IPS-15b (cell line): ENCODE data around the gene ITGA1.

Experiments used
- H3K27me3 ChIP-seq: one replicate; pipeline ENCODE4 v1.6.1; 2013; ENCODE audit warnings: low read length; ENCODE audit not compliant: control insufficient read depth, insufficient read depth
- H3K36me3 ChIP-seq: one replicate; pipeline ENCODE4 v1.6.1; 2013; ENCODE audit warnings: low read length; ENCODE audit not compliant: control insufficient read depth, insufficient read depth
- H3K4me1 ChIP-seq: one replicate; pipeline ENCODE4 v1.6.1; 2013; ENCODE audit warnings: mild to moderate bottlenecking, low read length; ENCODE audit not compliant: control insufficient read depth, insufficient read depth
- H3K4me3 ChIP-seq: one replicate; pipeline ENCODE4 v1.5.1; 2013; ENCODE audit warnings: low read depth, low read length
- H3K9ac ChIP-seq: one replicate; pipeline ENCODE4 v1.6.1; 2013; ENCODE audit warnings: low read depth, mild to moderate bottlenecking, low read length
- H3K9me3 ChIP-seq: one replicate; pipeline ENCODE4 v1.6.1; 2013; ENCODE audit warnings: mild to moderate bottlenecking, low read length; ENCODE audit not compliant: control insufficient read depth, insufficient read depth

The ITGA1 gene

DNA sequence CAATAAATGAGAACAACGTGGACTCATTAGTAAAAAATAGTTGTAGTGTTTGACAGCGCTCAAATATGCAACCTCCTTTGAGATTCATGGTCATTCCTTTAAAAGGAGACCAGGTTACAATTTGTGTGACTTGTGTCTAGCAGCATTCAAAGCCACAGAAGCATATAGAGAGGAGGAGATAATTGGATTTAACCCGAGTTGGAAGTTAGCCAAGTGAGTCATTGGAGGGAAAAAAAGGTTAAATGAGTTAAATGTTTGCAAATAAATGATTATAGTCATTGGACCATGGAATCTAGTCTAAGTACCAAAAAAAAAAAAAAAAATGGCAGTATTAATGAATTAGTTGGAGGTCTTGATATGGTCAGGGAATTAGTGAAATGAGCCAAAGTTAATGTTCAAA lies 90.9 kb downstream of the ITGA1 start:
- no peaks in the 10 kb centered on the region for H3K9me3 ChIP-seq
- H3K4me1 ChIP-seq, result no peaks in the 10 kb centered on the region
- H3K9ac ChIP-seq, result no peak overlapping the region
- H3K36me3 ChIP-seq, result no peaks in the 10 kb centered on the region
- H3K27me3 ChIP-seq, result no peaks in the 10 kb centered on the region
- no peak overlapping the region for H3K4me3 ChIP-seq

DNA sequence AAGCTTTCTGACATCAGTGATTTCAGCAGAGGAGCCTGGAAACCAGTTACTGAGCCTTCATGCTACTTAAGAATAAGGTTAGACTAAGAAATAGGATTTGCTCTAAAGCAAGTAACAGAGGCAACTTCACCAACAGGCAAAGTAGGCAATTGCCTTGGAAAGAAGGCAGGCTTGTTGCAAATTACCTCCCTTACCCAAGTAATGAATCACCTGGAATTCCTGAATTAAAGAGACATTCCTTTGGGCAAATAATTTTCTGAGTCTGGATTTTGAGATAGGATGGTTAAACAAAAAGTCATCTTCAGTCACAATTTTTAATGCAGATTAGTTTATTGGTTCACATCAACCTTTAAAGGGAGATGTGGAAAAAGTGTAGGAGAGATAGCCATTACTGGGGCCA lies 92.8 kb downstream of the ITGA1 start:
- no peak overlapping the region for H3K4me3 ChIP-seq
- no peaks in the 10 kb centered on the region for H3K36me3 ChIP-seq
- no peaks in the 10 kb centered on the region for H3K9me3 ChIP-seq
- no peak overlapping the region for H3K9ac ChIP-seq
- no peaks in the 10 kb centered on the region for H3K27me3 ChIP-seq
- no peaks in the 10 kb centered on the region for H3K4me1 ChIP-seq

DNA sequence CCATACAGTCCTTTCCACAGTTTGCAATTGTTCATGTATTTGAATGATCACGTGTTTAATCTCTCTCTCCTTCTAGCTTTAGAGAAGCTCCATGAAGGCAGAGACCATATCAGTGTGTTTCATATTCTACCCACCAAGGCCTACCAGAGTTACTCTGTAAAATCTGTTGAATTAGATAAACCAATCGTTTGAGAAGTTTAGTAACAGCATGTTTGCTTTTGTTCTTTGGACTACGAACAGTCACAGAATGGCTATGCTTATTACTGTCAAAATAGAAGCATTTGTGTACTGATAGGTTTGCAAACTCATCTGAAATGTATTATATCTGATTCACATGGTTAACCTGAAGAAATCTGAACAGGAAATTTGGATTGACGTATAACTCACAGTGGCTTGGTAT lies 93.8 kb downstream of the ITGA1 start:
- no peaks in the 10 kb centered on the region for H3K36me3 ChIP-seq
- no peaks in the 10 kb centered on the region for H3K27me3 ChIP-seq
- H3K4me3 ChIP-seq, result no peak overlapping the region
- no peak overlapping the region for H3K9ac ChIP-seq
- H3K4me1 ChIP-seq, result no peaks in the 10 kb centered on the region
- H3K9me3 ChIP-seq, result no peaks in the 10 kb centered on the region

DNA sequence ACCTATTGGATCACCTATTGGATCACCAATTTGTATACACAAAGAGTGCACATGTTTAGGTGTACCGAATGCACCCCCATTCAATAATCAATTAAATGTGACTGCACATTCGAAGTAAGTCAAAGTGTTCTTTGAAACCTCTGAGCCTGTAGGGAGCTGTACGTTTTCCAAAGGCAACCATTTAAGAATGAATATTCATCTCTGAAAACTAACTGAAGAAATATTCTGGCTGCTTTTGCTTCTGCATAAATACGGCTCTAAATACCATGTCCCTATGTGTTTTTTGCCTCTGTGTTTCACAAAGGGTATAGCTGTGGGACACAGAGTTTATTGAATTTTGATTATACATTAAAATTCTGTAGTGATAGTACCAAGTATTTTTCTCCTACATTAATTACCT lies 95.4 kb downstream of the ITGA1 start:
- Histone ChIP-seq H3K36me3 (no peaks in the 10 kb centered on the region), H3K9ac (no peak overlapping the region), H3K9me3 (no peaks in the 10 kb centered on the region), H3K4me3 (no peak overlapping the region), H3K27me3 (no peaks in the 10 kb centered on the region), H3K4me1 (no peaks in the 10 kb centered on the region)

DNA sequence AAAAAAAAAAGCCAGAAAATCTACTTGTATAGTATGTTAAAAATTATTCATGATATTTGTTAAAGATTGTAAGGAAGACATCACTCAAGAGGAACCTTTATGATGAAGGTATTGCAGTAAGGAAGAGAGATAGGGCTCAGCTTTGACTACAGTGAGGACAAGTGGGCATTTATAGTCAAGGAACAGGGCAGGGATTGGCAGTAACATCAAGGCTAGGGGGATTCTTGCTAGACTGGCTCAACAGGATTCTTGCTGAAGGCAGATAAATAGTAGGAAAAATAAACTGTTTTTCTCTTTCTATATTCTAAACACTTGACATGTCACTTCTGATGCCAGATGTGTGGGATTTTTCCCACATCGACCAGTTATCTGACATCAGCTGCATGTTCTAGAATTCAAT lies 96.7 kb downstream of the ITGA1 start:
- H3K27me3 ChIP-seq, result no peaks in the 10 kb centered on the region
- no peaks in the 10 kb centered on the region for H3K9me3 ChIP-seq

DNA sequence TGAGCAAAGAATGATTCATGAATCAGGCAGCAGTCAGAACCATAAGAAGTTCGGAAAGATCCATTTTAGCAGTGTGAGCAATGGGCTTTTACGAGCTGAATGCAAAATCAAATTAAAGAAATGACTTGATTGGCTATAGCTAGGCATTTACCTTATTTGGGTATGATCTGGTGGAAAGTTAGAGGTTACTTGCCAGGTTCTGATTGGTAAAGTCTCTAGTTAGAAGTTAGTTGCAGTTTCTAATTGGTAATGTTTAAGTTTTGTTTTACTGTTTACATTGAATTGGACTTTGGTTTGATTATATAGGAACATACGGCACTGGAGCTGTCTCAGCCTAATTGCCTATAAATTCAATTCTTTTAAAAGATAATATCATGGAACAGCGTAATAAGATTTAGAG lies 97.9 kb downstream of the ITGA1 start:
- Histone ChIP-seq H3K36me3 (no peaks in the 10 kb centered on the region), H3K9ac (no peak overlapping the region), H3K4me3 (no peak overlapping the region), H3K9me3 (no peaks in the 10 kb centered on the region), H3K27me3 (no peaks in the 10 kb centered on the region), H3K4me1 (no peaks in the 10 kb centered on the region)

More for the DNA sequence above, 96.7 kb downstream of the ITGA1 start:
- Histone ChIP-seq H3K9ac (no peak overlapping the region), H3K4me1 (no peaks in the 10 kb centered on the region), H3K4me3 (no peak overlapping the region), H3K36me3 (no peaks in the 10 kb centered on the region)

DNA sequence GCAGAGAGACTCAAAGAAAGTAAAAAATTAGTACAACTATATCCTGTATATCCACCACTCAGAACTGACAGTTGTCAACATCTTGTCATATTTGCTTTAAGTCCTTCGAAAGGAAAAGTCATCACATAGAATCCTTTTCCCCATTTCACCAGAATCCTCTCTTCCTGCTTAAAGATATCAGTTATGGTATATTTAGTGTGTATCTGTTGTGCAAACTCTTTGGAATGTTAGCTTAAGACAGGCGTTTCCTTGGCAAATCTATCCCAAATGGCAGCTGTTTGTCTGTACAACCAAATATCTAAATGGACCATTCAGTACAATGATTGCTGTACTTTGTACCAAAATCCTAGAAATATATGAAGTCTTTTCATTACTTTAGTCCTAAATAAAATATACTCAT lies 98.5 kb downstream of the ITGA1 start:
- Histone ChIP-seq H3K4me3 (no peak overlapping the region), H3K9ac (no peak overlapping the region), H3K4me1 (no peaks in the 10 kb centered on the region), H3K9me3 (no peaks in the 10 kb centered on the region), H3K27me3 (no peaks in the 10 kb centered on the region), H3K36me3 (no peaks in the 10 kb centered on the region)

DNA sequence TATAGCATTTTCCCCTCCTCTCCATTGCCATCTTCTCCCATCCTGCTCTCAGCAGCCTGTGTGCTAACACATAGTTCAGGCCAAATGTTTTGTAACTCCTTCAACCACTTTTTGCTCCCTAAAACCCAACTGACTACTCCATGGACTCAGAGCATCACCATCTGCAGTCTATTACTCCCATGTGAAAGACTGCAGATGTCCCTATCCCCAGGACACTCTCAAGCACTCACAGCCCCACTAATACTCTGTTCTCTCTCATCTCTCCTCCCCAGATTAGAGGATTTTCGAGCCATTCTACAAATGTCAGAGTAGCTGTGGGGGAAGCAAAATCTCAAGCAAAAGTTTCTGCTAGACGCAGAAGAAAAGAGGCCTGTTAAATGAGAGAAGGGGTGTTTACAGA lies 99.3 kb downstream of the ITGA1 start:
- Histone ChIP-seq H3K9me3 (no peaks in the 10 kb centered on the region), H3K36me3 (no peaks in the 10 kb centered on the region), H3K4me1 (no peaks in the 10 kb centered on the region), H3K9ac (no peak overlapping the region), H3K27me3 (no peaks in the 10 kb centered on the region), H3K4me3 (no peak overlapping the region)

DNA sequence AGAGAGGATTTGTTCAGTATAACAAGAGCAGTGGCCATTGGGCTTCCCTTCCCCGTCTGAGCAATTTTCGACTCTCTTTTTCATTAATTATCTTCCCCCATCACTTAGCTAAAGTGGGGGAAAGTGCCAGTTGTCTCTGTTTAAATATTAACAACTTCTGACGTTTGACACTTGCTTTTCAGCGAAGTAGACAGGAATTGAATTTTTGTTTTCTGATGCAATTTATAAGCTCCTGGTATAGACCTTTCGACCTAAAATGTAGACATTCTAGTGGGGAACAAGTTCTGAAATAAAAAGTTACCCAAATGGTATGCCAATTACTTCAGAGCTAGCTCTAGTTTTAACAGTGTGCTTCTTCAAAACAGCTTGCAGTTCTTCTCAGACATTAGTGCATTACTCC lies 100.6 kb downstream of the ITGA1 start:
- Histone ChIP-seq H3K4me1 (no peaks in the 10 kb centered on the region), H3K9ac (no peak overlapping the region)

DNA sequence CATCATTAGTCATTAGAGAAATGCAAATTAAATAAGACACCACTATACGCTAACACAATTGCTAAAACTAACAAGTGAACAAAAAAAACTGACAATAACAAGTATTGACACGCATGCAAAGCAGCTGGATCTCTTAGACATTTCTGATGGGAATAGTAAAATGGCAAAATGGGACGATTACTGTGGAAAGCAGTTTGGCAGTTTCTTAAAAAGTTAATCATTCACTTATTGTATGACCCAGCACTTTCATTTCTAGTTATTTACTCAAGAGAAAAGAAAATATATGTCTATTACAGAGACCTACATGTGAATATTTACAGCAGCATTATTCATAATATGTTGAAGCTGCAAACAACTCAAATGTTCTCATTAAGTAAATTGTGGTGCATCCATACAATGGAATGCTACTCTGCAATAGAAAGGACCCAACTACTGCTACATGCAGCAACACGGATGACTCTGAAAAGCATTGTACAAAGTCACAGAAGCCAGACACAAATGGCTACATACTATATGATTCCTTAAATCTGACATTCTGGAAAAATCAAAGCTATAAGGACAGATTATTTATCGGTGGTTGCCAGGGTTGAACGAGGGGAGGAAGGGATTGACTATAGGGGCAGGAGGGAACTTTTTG lies 104.6 kb downstream of the ITGA1 start:
- Histone ChIP-seq H3K4me1 (no peaks in the 10 kb centered on the region), H3K36me3 (no peaks in the 10 kb centered on the region), H3K9ac (no peak overlapping the region), H3K4me3 (no peak overlapping the region), H3K27me3 (no peaks in the 10 kb centered on the region), H3K9me3 (no peaks in the 10 kb centered on the region)

More for the DNA sequence above, 100.6 kb downstream of the ITGA1 start:
- no peak overlapping the region for H3K4me3 ChIP-seq
- H3K9me3 ChIP-seq, result no peaks in the 10 kb centered on the region
- no peaks in the 10 kb centered on the region for H3K27me3 ChIP-seq
- H3K36me3 ChIP-seq, result no peaks in the 10 kb centered on the region

DNA sequence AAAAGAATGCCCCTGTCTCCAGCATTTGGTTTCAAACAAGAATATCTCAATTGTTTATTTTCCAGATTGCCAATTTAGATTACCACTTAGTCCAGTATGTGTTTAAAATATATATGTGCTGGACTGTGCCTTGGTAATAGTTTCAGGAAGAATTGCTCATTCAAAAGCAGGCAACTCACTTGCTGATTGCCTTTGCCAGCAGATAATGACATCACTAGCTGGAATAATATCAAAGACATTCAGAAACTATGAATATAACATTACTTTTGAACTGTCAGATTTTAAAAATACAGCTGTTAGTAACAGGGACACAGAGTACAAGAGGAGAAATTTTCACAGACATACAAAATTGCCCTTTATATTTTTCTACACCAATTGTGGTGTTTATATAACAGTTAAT lies 105.4 kb downstream of the ITGA1 start:
- H3K36me3 ChIP-seq, result no peaks in the 10 kb centered on the region
- H3K9me3 ChIP-seq, result no peaks in the 10 kb centered on the region
- no peak overlapping the region for H3K4me3 ChIP-seq
- H3K27me3 ChIP-seq, result no peaks in the 10 kb centered on the region
- no peak overlapping the region for H3K9ac ChIP-seq
- H3K4me1 ChIP-seq, result no peaks in the 10 kb centered on the region

DNA sequence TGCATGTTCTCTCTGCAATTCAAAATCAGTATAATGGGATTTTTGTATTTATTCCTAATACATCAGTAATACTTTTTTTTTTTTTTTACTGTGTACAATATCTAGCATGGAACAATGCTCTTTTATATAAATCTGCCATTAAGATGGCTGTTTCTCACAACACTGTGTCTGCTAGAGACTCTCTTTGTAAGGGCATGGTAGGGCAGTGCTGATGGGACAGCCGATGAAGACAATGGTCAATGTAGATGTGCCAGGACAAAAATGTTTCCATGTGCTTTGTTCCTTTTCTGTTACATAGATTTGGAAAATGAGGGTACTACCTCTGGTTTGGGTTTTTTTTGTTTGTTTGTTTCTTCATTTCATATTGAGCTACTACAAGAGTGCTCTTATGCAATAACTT lies 106.1 kb downstream of the ITGA1 start:
- H3K4me3 ChIP-seq, result no peak overlapping the region
- H3K27me3 ChIP-seq, result no peaks in the 10 kb centered on the region
- no peaks in the 10 kb centered on the region for H3K36me3 ChIP-seq
- H3K9me3 ChIP-seq, result no peaks in the 10 kb centered on the region
- no peak overlapping the region for H3K9ac ChIP-seq
- H3K4me1 ChIP-seq, result no peaks in the 10 kb centered on the region
